Measurements from ENCODE around the gene TMPRSS6. TPM values are rescaled to one million over a fixed set of nuclear protein-coding genes. Genes with fewer than 3 reads are reported as not detected.

Gene TMPRSS6
- total RNA-seq, 2 donors from 2014 or later = 0.33 to 0.52 TPM

DNA sequence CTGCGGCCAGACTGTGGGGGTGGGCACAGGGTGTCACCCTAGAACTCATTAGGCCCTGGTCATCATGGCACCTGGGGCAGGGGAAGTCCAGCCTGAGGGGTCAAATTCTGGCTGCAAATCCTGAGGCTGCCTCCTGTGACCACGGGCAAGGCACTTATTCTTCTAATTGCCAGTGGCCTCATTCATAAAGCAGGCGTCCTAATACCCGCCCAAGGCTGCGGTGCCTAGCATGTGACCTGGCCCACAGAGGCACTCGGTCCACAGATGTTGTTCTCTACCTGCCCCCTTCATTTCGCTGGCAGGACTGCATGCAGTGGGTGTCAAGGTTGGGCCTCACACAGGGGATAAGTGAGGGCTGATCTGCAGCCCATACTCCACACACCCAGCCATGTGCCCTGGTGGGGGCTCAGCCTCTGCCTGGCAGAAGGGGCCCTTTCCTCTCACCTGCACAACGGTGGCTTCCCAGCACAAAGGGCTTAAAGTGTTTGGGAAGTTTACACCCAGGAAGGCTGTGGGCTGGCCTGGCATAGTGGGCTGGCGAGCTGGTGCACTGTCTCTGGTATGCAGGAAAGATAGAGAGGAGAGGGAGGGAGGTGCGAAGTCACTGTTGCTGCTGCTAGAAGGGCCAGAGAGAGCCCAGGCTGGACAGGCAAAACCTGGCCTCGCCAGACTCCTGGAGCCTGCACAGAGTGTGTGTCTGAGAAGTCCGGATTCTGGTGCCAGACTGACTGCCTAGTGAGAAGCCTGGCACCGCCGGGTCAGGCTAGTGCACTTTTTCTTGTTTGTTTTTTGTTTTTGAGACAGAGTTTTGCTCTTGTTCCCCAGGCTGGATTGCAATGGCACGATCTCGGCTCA is 86.8 kb downstream of the TMPRSS6 start:
- Histone ChIP-seq H3K4me3 (no peak overlapping the region), H3K27ac (peak overlapping the region in 3 of 4 donors; percentile 11 to 96 (median 67)), H3K9me3 (no peaks in the 10 kb centered on the region), H3K36me3 (replicated peaks in 1 of 2; ENCODE audit: insufficient read depth in 1 of 2, low read depth in 2 of 2) (peaks cover 0 to 3% of the 10 kb centered on the region in 2 donors), H3K4me1 (peaks cover 67% of the 10 kb centered on the region), H3K27me3 (no peaks in the 10 kb centered on the region)
- peak in 1 of 4 donors; percentile 42 for DNase-seq
- no peak for ATAC-seq
- intact Hi-C loops (cut with DNase I) = no loop called here
- WGBS, 2 donors = 54 to 61% methylated on average over 9 to 16 of the region's 16 CpGs
- no peak for TF ChIP-seq POLR2A (IDR thresholded peaks at IDR 0.05)
- TF ChIP-seq CTCF (IDR thresholded peaks at IDR 0.05) = peak in 1 of 7 experiments; percentile 9

DNA sequence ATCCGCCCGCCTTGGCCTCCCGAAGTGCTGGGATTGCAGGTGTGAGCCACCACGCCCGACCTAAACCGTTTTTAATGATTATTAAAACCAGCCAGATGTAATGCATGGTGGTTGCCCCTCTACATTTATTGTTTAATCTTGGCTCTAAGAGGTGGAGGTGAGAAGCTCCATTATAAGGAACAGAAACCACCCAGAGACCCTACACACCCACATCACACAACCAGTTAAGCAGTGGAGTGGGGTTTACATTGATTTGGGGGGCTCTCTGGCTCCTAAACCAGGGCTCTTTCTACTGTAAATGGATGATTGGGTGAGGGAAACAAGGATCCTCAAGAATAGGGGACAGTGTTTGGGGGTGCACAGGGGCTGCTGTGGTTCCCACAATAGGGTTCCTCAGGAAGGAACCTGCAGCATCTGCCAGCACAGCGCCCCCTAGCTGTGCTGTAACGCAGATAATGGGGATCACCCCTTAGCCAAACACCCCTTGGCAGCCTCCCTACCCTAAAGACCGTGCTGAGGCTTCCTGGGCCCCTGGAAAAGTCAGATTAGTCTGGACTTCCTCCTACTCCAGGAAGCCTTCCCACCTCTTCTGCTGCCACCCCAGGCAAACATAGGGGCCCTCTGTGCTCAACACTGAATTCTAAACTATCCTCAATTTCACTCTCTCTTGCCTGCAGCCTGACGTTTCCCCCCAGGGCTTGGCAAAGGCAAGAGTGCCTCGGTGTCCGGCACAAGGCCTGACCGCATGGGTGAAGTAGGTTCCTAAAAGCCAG is 87.6 kb downstream of the TMPRSS6 start:
- WGBS, 2 donors = 51 to 64% methylated on average over 9 to 13 of the region's 13 CpGs
- H3K27ac ChIP-seq = peak overlapping the region in 3 of 4 donors; percentile 11 to 96 (median 67)

GRCh38 chr22:37021041-37021440 is 88.5 kb downstream of the TMPRSS6 start:
- ATAC-seq = no peak
- TF ChIP-seq CTCF (IDR thresholded peaks at IDR 0.05) (no peak), POLR2A (IDR thresholded peaks at IDR 0.05) (no peak)
- peak overlapping the region in 3 of 4 donors; percentile 11 to 96 (median 95) for H3K27ac ChIP-seq

More for the DNA sequence above, 87.6 kb downstream of the TMPRSS6 start:
- Histone ChIP-seq H3K9me3 (no peaks in the 10 kb centered on the region), H3K4me1 (peaks cover 75% of the 10 kb centered on the region), H3K27me3 (no peaks in the 10 kb centered on the region), H3K36me3 (replicated peaks in 1 of 2; ENCODE audit: insufficient read depth in 1 of 2, low read depth in 2 of 2) (peaks cover 0 to 2% of the 10 kb centered on the region in 2 donors), H3K4me3 (no peak overlapping the region)
- DNase-seq (peak in 3 of 4 donors; percentile 36 to 67 (median 47)), ATAC-seq (no peak)
- TF ChIP-seq CTCF (IDR thresholded peaks at IDR 0.05) (peak; percentile 38 to 64 (median 55)), POLR2A (IDR thresholded peaks at IDR 0.05) (no peak)
- intact Hi-C loops (cut with DNase I) = no loop called here

GRCh38 chr22:37020192-37020479 is 89.4 kb downstream of the TMPRSS6 start:
- ATAC-seq (peak; percentile 10), DNase-seq (peak in 3 of 4 donors; percentile 43 to 61 (median 58))
- peaks cover 81% of the 10 kb centered on the region for H3K4me1 ChIP-seq
- peak overlapping the region; percentile 84 to 95 for H3K4me3 ChIP-seq
- H3K36me3 ChIP-seq (replicated peaks in 1 of 2; ENCODE audit: insufficient read depth in 1 of 2, low read depth in 2 of 2) = peaks cover 0 to 2% of the 10 kb centered on the region in 2 donors
- 0% methylated on average over 5 of the region's 5 CpGs for WGBS, 2 donors
- intact Hi-C loops (cut with DNase I) = no loop called here
- no peaks in the 10 kb centered on the region for H3K27me3 ChIP-seq
- peak overlapping the region; percentile 93 to 96 (median 94) for H3K27ac ChIP-seq
- TF ChIP-seq POLR2A (IDR thresholded peaks at IDR 0.05) (no peak), CTCF (IDR thresholded peaks at IDR 0.05) (no peak)
- no peaks in the 10 kb centered on the region for H3K9me3 ChIP-seq

More at GRCh38 chr22:37021041-37021440, 88.5 kb downstream of the TMPRSS6 start:
- Histone ChIP-seq H3K4me3 (no peak overlapping the region), H3K4me1 (peaks cover 83% of the 10 kb centered on the region), H3K27me3 (no peaks in the 10 kb centered on the region), H3K36me3 (replicated peaks in 1 of 2; ENCODE audit: insufficient read depth in 1 of 2, low read depth in 2 of 2) (peaks cover 0 to 2% of the 10 kb centered on the region in 2 donors), H3K9me3 (no peaks in the 10 kb centered on the region)
- WGBS, 2 donors = 82 to 88% methylated on average over 5 of the region's 5 CpGs
- intact Hi-C loops (cut with DNase I) = no loop called here
- no peak for DNase-seq
